GM23248 (cell line): ENCODE measurements around the gene TM4SF18. TPM values are rescaled to one million over a fixed set of nuclear protein-coding genes. Genes with fewer than 3 reads are reported as not detected.

ENCODE experiments used
- DNase-seq: peaks from one replicate; pipeline ENCODE4 v3.0.0-alpha.2; 2015
- H2AFZ ChIP-seq: fragments of 200-600 bp; sonication (generic); 2 replicates; pipeline ENCODE4 v1.6.1; 2016; ENCODE audit warnings: antibody characterized with exemption
- H3F3A ChIP-seq: fragments of 200-600 bp; sonication (generic); 2 replicates; pipeline ENCODE4 v1.6.1; 2016; ENCODE audit warnings: mild to moderate bottlenecking, antibody characterized with exemption, mixed run types; ENCODE audit not compliant: insufficient read depth
- H3K27ac ChIP-seq: fragments of 200-600 bp; sonication (generic); 2 replicates; pipeline ENCODE4 v1.5.1; 2016; ENCODE audit warnings: mild to moderate bottlenecking
- H3K27me3 ChIP-seq: fragments of 200-600 bp; sonication (generic); replicated peaks from 2 replicates; pipeline ENCODE4 v1.6.1; 2016; ENCODE audit warnings: mild to moderate bottlenecking; ENCODE audit not compliant: insufficient read depth
- H3K36me3 ChIP-seq: fragments of 200-600 bp; sonication (generic); 2 replicates; pipeline ENCODE4 v1.6.1; 2016; ENCODE audit warnings: low read depth, mild to moderate bottlenecking
- H3K4me1 ChIP-seq: fragments of 200-600 bp; sonication (generic); 2 replicates; pipeline ENCODE4 v1.6.1; 2016; ENCODE audit warnings: mild to moderate bottlenecking; ENCODE audit not compliant: insufficient read depth
- H3K4me2 ChIP-seq: fragments of 200-600 bp; sonication (generic); one replicate; pipeline ENCODE4 v1.6.1; 2016; ENCODE audit warnings: mild to moderate bottlenecking; ENCODE audit not compliant: unreplicated experiment
- H3K4me3 ChIP-seq: fragments of 200-600 bp; sonication (generic); 2 replicates; pipeline ENCODE4 v1.5.1; 2016; ENCODE audit warnings: mild to moderate bottlenecking
- H3K79me2 ChIP-seq: fragments of 200-600 bp; sonication (generic); 2 replicates; pipeline ENCODE4 v1.6.1; 2016; ENCODE audit warnings: mild to moderate bottlenecking; ENCODE audit not compliant: insufficient read depth
- H3K9ac ChIP-seq: fragments of 200-600 bp; sonication (generic); 2 replicates; pipeline ENCODE4 v1.6.1; 2016; ENCODE audit warnings: mild to moderate bottlenecking
- H3K9me2 ChIP-seq: fragments of 200-600 bp; sonication (generic); 2 replicates; pipeline ENCODE4 v1.6.1; 2016; ENCODE audit warnings: mixed run types, mild to moderate bottlenecking, moderate library complexity; ENCODE audit not compliant: insufficient read depth
- H3K9me3 ChIP-seq: fragments of 200-600 bp; sonication (generic); one replicate; pipeline ENCODE4 v1.6.1; 2017; ENCODE audit warnings: low read depth
- H4K20me1 ChIP-seq: fragments of 200-600 bp; sonication (generic); 2 replicates; pipeline ENCODE4 v1.6.0; 2016; ENCODE audit not compliant: insufficient read depth
- EZH2 ChIP-seq: fragments of 200-600 bp; sonication (generic); IDR thresholded peaks from 2 replicates; pipeline ENCODE4 v1.6.1; 2018; ENCODE audit warnings: antibody characterized with exemption, mild to moderate bottlenecking; ENCODE audit not compliant: insufficient read depth, poor library complexity, severe bottlenecking
- EZH2phosphoT487 ChIP-seq: fragments of 200-600 bp; sonication (generic); IDR thresholded peaks from 2 replicates; pipeline ENCODE4 v1.6.1; 2018; ENCODE audit warnings: antibody characterized with exemption, moderate library complexity, mild to moderate bottlenecking, low read depth; ENCODE audit not compliant: insufficient read depth
- WGBS, 2 experiments: methylation state at CpG; one replicate each; pipeline ENCODE4 v1.1.6; 2015 to 2017; ENCODE audit warnings: low lambda C conversion rate in 2 of 2, low coverage in 1 of 2; ENCODE audit errors: missing lambda C conversion rate in 2 of 2; 5-methylcytosine and 5-hydroxymethylcytosine counted together
- in situ Hi-C: fragments of 300-500 bp; cut with MboI; formaldehyde crosslinking; loops from 2 replicates; pipeline ENCODE4 v1.15.0; 2020
- polyA plus RNA-seq: library from polyadenylated mRNA; unstranded; fragments of >200 nt; fragmentation: Nextera tagmentation; extraction: Ambion mirVana; gene quantifications from 2 replicates; pipeline ENCODE4 v1.2.1, GENCODE V29; 2016
- total RNA-seq: library from RNA; depleted of rRNA; stranded (reverse); fragments of >200 nt; shearing (Covaris generic); gene quantifications from 2 replicates; pipeline ENCODE4 v1.2.3, GENCODE V29; 2014

Gene TM4SF18
- total and polyA plus RNA-seq, 2 experiments from 2014 or later, result not detected

DNA sequence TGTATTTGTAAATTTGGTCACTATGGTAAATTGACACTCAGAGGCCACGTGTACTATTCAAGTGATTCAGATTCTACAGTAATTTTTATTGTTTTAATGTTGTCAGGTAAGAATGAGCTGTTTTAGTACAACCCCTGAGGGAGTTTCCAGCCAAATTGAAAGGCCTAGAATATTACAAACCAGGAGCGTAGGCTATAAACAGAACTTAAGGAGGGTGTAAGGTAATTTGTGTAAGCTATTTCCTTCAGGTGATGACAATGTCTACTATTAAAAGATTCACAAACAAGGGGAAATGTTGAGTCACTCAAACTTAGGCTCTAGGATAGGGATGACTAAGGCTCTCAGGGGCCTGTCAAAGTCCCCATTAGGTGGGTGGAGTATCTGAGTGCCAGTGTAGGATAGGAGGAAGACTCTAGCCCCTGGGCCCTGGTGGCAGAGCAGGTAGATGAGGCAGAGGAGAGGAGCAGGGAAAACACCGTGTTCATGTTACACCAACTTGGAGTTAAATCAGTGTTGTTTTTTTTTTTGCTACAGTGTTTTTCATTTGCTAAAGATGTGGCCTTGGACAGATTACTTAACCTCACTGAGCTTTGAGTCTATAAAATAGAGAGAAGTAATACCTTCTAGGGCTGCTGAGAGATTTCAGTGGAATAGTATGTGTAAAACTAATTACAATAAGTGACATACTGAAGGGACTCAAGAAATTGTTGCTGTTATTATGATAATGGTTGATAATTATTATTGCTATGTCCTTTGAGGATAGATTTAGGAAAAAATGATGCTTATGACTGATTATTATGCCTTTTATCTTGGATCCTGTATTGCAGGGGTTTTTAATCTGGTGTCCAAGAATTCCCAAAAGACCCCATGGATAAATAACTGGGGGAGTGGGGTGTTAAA lies 33.8 kb upstream of the TM4SF18 start:
- no peak overlapping the region for H2AFZ ChIP-seq
- H3K79me2 ChIP-seq, result no peaks in the 10 kb centered on the region
- in situ Hi-C loops, result no loop called here
- H3K4me1 ChIP-seq, result peaks cover 27% of the 10 kb centered on the region
- no peaks in the 10 kb centered on the region for H3K9me2 ChIP-seq
- H3K9me3 ChIP-seq, result no peaks in the 10 kb centered on the region
- H4K20me1 ChIP-seq, result no peaks in the 10 kb centered on the region
- no peaks in the 10 kb centered on the region for H3K27me3 ChIP-seq
- H3K27ac ChIP-seq, result peak overlapping the region; percentile 64
- H3K4me3 ChIP-seq, result no peak overlapping the region
- peak overlapping the region; percentile 25; the same call in 1 of the 2 replicates for H3K9ac ChIP-seq
- DNase-seq, result peak; percentile 92
- H3K4me2 ChIP-seq, result no peak overlapping the region
- peaks cover 55% of the 10 kb centered on the region for H3F3A ChIP-seq
- H3K36me3 ChIP-seq, result no peaks in the 10 kb centered on the region
- TF ChIP-seq EZH2 (no peak), EZH2phosphoT487 (no peak)
- WGBS, 2 experiments, result 50 to 64% methylated on average over 3 of the region's 3 CpGs

DNA sequence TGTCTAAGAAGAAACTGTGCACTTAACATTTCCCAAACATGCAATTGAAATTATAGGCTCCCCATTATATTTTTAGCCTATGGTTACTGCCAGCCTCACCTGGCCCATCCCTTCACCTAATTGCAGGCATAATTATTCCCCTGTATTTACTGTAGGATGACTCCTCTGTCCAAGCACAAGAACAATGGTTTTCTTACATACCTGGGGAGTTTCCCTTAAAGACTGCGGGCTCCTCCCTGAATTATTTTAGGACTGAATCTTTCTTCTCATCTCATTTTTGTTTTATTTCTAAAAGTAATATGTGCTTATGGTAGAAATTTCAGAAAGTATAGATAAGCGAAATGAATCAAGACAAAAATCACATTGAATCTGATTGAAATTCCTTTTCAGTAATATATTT lies 32.6 kb upstream of the TM4SF18 start:
- H3F3A ChIP-seq, result peaks cover 44% of the 10 kb centered on the region
- no peak for DNase-seq
- H3K9me3 ChIP-seq, result no peaks in the 10 kb centered on the region
- H2AFZ ChIP-seq, result no peak overlapping the region
- H3K79me2 ChIP-seq, result no peaks in the 10 kb centered on the region
- no peaks in the 10 kb centered on the region for H4K20me1 ChIP-seq
- H3K27ac ChIP-seq, result no peak overlapping the region
- 98 to 99% methylated on average over 2 of the region's 2 CpGs for WGBS, 2 experiments
- no peak overlapping the region for H3K4me3 ChIP-seq
- no peak overlapping the region for H3K4me2 ChIP-seq
- H3K36me3 ChIP-seq, result no peaks in the 10 kb centered on the region
- in situ Hi-C loops, result no loop called here
- peaks cover 21% of the 10 kb centered on the region for H3K4me1 ChIP-seq
- H3K9me2 ChIP-seq, result no peaks in the 10 kb centered on the region
- TF ChIP-seq EZH2phosphoT487 (no peak), EZH2 (no peak)
- H3K9ac ChIP-seq, result no peak overlapping the region
- no peaks in the 10 kb centered on the region for H3K27me3 ChIP-seq

DNA sequence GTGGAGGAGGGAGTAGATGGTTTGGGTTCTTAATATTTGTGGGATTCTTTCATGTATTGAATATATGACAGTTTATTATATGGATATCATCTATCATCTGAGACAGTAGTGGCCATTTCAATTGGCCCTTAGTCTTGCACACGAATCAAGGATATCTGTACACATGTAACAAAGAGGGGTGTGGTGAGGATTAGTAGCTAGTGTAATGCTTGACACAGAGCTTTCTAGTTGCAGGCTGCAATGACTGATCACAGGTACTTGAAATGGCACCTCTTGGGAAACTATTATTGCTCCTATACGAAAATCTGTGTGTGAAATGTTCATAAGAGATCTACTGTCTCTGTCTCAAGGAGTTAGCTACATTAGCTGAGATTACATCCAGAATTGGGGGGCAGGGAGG lies 31.2 kb upstream of the TM4SF18 start:
- H3K4me2 ChIP-seq, result no peak overlapping the region
- H3K79me2 ChIP-seq, result no peaks in the 10 kb centered on the region
- no peak for DNase-seq
- no peaks in the 10 kb centered on the region for H3K27me3 ChIP-seq
- H3K4me3 ChIP-seq, result no peak overlapping the region
- no peaks in the 10 kb centered on the region for H4K20me1 ChIP-seq
- H2AFZ ChIP-seq, result no peak overlapping the region
- H3F3A ChIP-seq, result peaks cover 29% of the 10 kb centered on the region
- no peaks in the 10 kb centered on the region for H3K36me3 ChIP-seq
- in situ Hi-C loops, result no loop called here
- no peaks in the 10 kb centered on the region for H3K9me2 ChIP-seq
- peaks cover 12% of the 10 kb centered on the region for H3K4me1 ChIP-seq
- TF ChIP-seq EZH2phosphoT487, result no peak
- no peak for TF ChIP-seq EZH2
- no peak overlapping the region for H3K9ac ChIP-seq
- no peaks in the 10 kb centered on the region for H3K9me3 ChIP-seq
- H3K27ac ChIP-seq, result no peak overlapping the region
- WGBS, 2 experiments, result 96 to 100% methylated on average over 2 of the region's 2 CpGs

DNA sequence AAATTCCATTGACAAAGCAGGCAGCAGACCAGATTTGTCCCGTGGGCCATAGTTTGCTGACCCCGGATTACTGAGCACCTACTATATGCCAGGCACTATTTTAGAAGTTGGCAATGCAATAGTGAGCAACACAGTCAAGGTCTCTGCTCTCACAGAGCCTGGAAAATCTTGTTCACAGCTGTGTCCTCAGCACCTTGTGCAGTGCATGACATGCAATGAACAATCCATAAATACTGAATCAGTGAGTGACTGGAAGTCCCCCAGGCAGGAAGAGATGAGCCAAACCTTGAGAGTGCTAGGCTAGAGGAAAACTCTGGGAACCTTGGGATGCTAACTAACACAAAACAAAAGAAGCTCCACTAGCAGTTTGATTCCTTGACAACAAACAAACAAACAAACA lies 29.6 kb upstream of the TM4SF18 start:
- Histone ChIP-seq H3K79me2 (no peaks in the 10 kb centered on the region), H3K27me3 (no peaks in the 10 kb centered on the region), H3K9me2 (no peaks in the 10 kb centered on the region), H3F3A (peaks cover 14% of the 10 kb centered on the region), H3K4me3 (no peak overlapping the region), H3K9ac (no peak overlapping the region; the same call in 1 of the 2 replicates), H3K27ac (0 out of 2 replicates have a peak overlapping the region, but pooled peaks have one; percentile 28), H3K4me2 (no peak overlapping the region), H3K9me3 (no peaks in the 10 kb centered on the region), H2AFZ (no peak overlapping the region), H3K4me1 (peaks cover 12% of the 10 kb centered on the region), H3K36me3 (no peaks in the 10 kb centered on the region), H4K20me1 (no peaks in the 10 kb centered on the region)
- TF ChIP-seq EZH2, result no peak
- TF ChIP-seq EZH2phosphoT487, result no peak
- in situ Hi-C loops, result no loop called here
- 69 to 74% methylated on average over 2 of the region's 2 CpGs for WGBS, 2 experiments
- peak; percentile 85 for DNase-seq
